ENCODE data around the gene TIMM10. TPM values are rescaled to one million over a fixed set of nuclear protein-coding genes. Genes with fewer than 3 reads are reported as not detected.
A peak's percentile ranks its signal among the peaks of the same experiment; 100 is the strongest.

The TIMM10 gene
- total and polyA plus RNA-seq, 4 donors, result 19.8 to 77.4 (median 30.3) TPM

DNA sequence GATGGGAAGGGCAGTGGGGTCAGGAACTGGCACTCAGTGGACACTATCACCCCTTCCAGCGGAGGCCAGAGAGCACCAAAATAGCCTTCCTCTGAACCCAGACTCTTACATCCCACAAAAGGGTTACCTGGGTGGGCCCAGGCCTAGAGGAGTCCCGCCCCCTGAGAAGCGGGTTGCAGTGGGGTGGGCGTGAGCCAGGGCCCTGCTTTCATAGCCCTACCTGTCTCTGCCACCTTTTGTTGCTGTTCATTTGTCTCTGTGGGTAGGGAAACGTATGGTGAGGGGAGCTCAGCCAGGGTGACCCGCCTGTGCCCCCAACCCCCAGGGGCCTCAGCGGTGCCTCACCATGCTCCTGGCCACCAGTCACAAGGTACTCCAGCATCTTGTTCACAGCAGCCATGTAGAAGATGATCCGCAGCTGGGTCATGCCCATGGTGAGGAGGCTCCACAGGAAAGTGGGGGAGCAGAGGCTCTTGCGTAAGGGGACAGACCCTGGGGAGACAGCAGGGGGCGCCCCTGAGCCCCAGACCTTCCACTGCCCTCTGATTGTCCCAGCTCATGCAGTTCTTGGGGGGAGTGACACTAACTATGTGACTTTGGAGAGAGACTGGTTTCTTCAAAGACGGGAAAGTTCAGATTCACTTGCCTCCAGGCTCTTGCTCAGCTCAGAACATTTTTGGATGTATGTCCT is 39.0 kb downstream of the TIMM10 start:
- H3K27me3 ChIP-seq (ENCODE audit: control insufficient read depth in 4 of 4, insufficient read depth in 4 of 4, low read length in 3 of 4), result no peaks in the 10 kb centered on the region
- no peaks in the 10 kb centered on the region for H3K9me3 ChIP-seq (ENCODE audit: control insufficient read depth in 4 of 4, low read length in 3 of 4)
- 85% methylated on average over 11 of the region's 11 CpGs for WGBS
- peak; percentile 77 for DNase-seq (ENCODE audit: low spot score)
- H3K4me3 ChIP-seq (ENCODE audit: low read depth in 1 of 3, low read length in 3 of 3), result no peak overlapping the region
- peaks cover 5 to 28% (median 22%) of the 10 kb centered on the region in 4 donors for H3K4me1 ChIP-seq (ENCODE audit: control insufficient read depth in 4 of 4, insufficient read depth in 4 of 4, low read length in 3 of 4)
- TF ChIP-seq REST (IDR thresholded peaks at IDR 0.05) (no peak), HNF4A (conservative IDR thresholded peaks at IDR 0.05) (no peak), YY1 (IDR thresholded peaks at IDR 0.05) (no peak), RAD21 (IDR thresholded peaks at IDR 0.05) (peak; percentile 58 to 73), FOXA1 (IDR thresholded peaks at IDR 0.05) (no peak), NR2F2 (IDR thresholded peaks at IDR 0.05) (no peak), TAF1 (conservative IDR thresholded peaks at IDR 0.05) (no peak), CTCF (IDR thresholded peaks at IDR 0.05; ENCODE audit: low read depth, low read length, missing input control) (peak; percentile 46), RXRA (IDR thresholded peaks at IDR 0.05) (no peak)
- TF ChIP-seq, protein P1, sequence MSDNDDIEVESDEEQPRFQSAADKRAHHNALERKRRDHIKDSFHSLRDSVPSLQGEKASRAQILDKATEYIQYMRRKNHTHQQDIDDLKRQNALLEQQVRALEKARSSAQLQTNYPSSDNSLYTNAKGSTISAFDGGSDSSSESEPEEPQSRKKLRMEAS (IDR thresholded peaks at IDR 0.05), result no peak
- TF ChIP-seq, protein P2, sequence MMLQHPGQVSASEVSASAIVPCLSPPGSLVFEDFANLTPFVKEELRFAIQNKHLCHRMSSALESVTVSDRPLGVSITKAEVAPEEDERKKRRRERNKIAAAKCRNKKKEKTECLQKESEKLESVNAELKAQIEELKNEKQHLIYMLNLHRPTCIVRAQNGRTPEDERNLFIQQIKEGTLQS (IDR thresholded peaks at IDR 0.05), result no peak
- no peak overlapping the region for H3K27ac ChIP-seq (ENCODE audit: low read depth in 1 of 2, low read length in 2 of 2)
- H3K9ac ChIP-seq (ENCODE audit: low read depth in 1 of 2, low read length in 2 of 2), result no peak overlapping the region
- peaks cover 14 to 52% (median 46%) of the 10 kb centered on the region in 4 donors for H3K36me3 ChIP-seq (ENCODE audit: control insufficient read depth in 4 of 4, insufficient read depth in 3 of 4, low read depth in 1 of 4, low read length in 3 of 4)

GRCh38 chr11:57490456-57491248 is 39.9 kb downstream of the TIMM10 start:
- Histone ChIP-seq H3K27me3 (ENCODE audit: control insufficient read depth in 4 of 4, insufficient read depth in 4 of 4, low read length in 3 of 4) (no peaks in the 10 kb centered on the region), H3K36me3 (ENCODE audit: control insufficient read depth in 4 of 4, insufficient read depth in 3 of 4, low read depth in 1 of 4, low read length in 3 of 4) (peaks cover 15 to 56% (median 52%) of the 10 kb centered on the region in 4 donors), H3K9me3 (ENCODE audit: control insufficient read depth in 4 of 4, low read length in 3 of 4) (no peaks in the 10 kb centered on the region), H3K4me1 (ENCODE audit: control insufficient read depth in 4 of 4, insufficient read depth in 4 of 4, low read length in 3 of 4) (peaks cover 5 to 20% (median 13%) of the 10 kb centered on the region in 4 donors), H3K27ac (ENCODE audit: low read depth in 1 of 2, low read length in 2 of 2) (no peak overlapping the region), H3K9ac (ENCODE audit: low read depth in 1 of 2, low read length in 2 of 2) (no peak overlapping the region), H3K4me3 (ENCODE audit: low read depth in 1 of 3, low read length in 3 of 3) (no peak overlapping the region)
- no peak for DNase-seq (ENCODE audit: low spot score)
- 92% methylated on average over 9 of the region's 9 CpGs for WGBS
- TF ChIP-seq, protein P1 (IDR thresholded peaks at IDR 0.05), result no peak
- no peak for TF ChIP-seq SP1 (IDR thresholded peaks at IDR 0.05)
